Measurements from ENCODE around the gene FBXO4. TPM values are rescaled to one million over a fixed set of nuclear protein-coding genes. Genes with fewer than 3 reads are reported as not detected.

The FBXO4 gene
- total RNA-seq, 4 donors from 2014 or later, result 1.8 to 4.7 (median 3.1) TPM

- TF ChIP-seq POLR2A (IDR thresholded peaks at IDR 0.05) (no peak), CTCF (IDR thresholded peaks at IDR 0.05 in 4 of 5, conservative IDR thresholded peaks at IDR 0.05 in 1 of 5) (no peak)
- Histone ChIP-seq H3K27me3 (no peaks in the 10 kb centered on the region), H3K4me1 (no peaks in the 10 kb centered on the region), H3K4me3 (no peak overlapping the region), H3K27ac (no peak overlapping the region), H3K9me3 (no peaks in the 10 kb centered on the region), H3K36me3 (no peaks in the 10 kb centered on the region)
- DNase-seq, result no peak
- ATAC-seq, result no peak
- in situ Hi-C loops (cut with MboI; ENCODE audit: low sequenced_read_pairs in 4 of 4) (no loop called here), intact Hi-C loops (cut with DNase I; ENCODE audit: low total_unique reads) (no loop called here)
These were observed 39.8 kb upstream of the FBXO4 start for GRCh38 chr5:41885286-41885685.

GRCh38 chr5:41891066-41891707 lies 33.9 kb upstream of the FBXO4 start:
- ATAC-seq (no peak), DNase-seq (no peak)
- intact Hi-C loops (cut with DNase I; ENCODE audit: low total_unique reads) (no loop called here), in situ Hi-C loops (cut with MboI; ENCODE audit: low sequenced_read_pairs in 4 of 4) (no loop called here)
- no peaks in the 10 kb centered on the region for H3K36me3 ChIP-seq
- no peak overlapping the region for H3K4me3 ChIP-seq
- H3K4me1 ChIP-seq, result no peaks in the 10 kb centered on the region
- H3K27me3 ChIP-seq, result no peaks in the 10 kb centered on the region
- no peaks in the 10 kb centered on the region for H3K9me3 ChIP-seq
- no peak for TF ChIP-seq POLR2A (IDR thresholded peaks at IDR 0.05)
- no peak for TF ChIP-seq CTCF (IDR thresholded peaks at IDR 0.05 in 4 of 5, conservative IDR thresholded peaks at IDR 0.05 in 1 of 5)
- no peak overlapping the region for H3K27ac ChIP-seq

GRCh38 chr5:41892031-41892430 lies 33.0 kb upstream of the FBXO4 start:
- DNase-seq (no peak), ATAC-seq (no peak)
- H3K27me3 ChIP-seq, result no peaks in the 10 kb centered on the region
- H3K36me3 ChIP-seq, result no peaks in the 10 kb centered on the region
- H3K4me1 ChIP-seq, result no peaks in the 10 kb centered on the region
- no peak overlapping the region for H3K27ac ChIP-seq
- TF ChIP-seq CTCF (IDR thresholded peaks at IDR 0.05 in 4 of 5, conservative IDR thresholded peaks at IDR 0.05 in 1 of 5) (no peak), POLR2A (IDR thresholded peaks at IDR 0.05) (no peak)
- intact Hi-C loops (cut with DNase I; ENCODE audit: low total_unique reads), result no loop called here
- H3K4me3 ChIP-seq, result no peak overlapping the region
- H3K9me3 ChIP-seq, result no peaks in the 10 kb centered on the region
- in situ Hi-C loops (cut with MboI; ENCODE audit: low sequenced_read_pairs in 4 of 4), result no loop called here

- no peak for TF ChIP-seq POLR2A (IDR thresholded peaks at IDR 0.05)
- no peak for TF ChIP-seq CTCF (IDR thresholded peaks at IDR 0.05 in 4 of 5, conservative IDR thresholded peaks at IDR 0.05 in 1 of 5)
- no peaks in the 10 kb centered on the region for H3K36me3 ChIP-seq
- no peak for DNase-seq
- no peaks in the 10 kb centered on the region for H3K4me1 ChIP-seq
- H3K4me3 ChIP-seq, result no peak overlapping the region
- intact Hi-C loops (cut with DNase I; ENCODE audit: low total_unique reads) (no loop called here), in situ Hi-C loops (cut with MboI; ENCODE audit: low sequenced_read_pairs in 4 of 4) (no loop called here)
- H3K27me3 ChIP-seq, result no peaks in the 10 kb centered on the region
- no peaks in the 10 kb centered on the region for H3K9me3 ChIP-seq
- H3K27ac ChIP-seq, result no peak overlapping the region
- no peak for ATAC-seq
These were observed 31.8 kb upstream of the FBXO4 start for GRCh38 chr5:41893074-41893851.

Measured in gastrocnemius medialis (tissue), 4 donors.